ENCODE measurements around the gene BARX2.

The BARX2 gene

DNA sequence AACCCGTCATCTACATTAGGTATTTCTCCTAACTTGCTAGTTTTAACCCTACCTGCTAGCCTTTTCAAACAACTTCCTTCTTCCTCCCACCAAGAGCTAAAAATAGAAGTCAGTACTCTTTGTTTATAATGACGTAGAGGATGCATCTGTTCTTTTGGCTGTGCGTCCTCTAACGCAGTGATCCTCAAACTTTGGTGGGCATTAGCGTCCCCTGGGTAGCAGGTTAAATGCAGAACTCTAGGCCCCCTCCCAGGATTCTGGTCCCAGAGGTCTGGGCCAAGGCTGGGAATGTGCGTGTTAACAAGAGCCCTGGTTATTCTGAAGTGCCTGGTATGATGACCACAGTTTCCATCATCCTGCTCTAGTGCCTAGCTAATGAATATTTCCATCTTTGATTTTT lies 67.6 kb downstream of the BARX2 start:
- H3K36me3 ChIP-seq (ENCODE audit: control insufficient read depth in 1 of 2, insufficient read depth in 2 of 2, low read depth in 1 of 2, low read length in 2 of 2): no peaks in the 10 kb centered on the region
- no peak overlapping the region for H3K4ac ChIP-seq (ENCODE audit: low read depth in 1 of 2, low read length in 2 of 2)
- H3K4me3 ChIP-seq (ENCODE audit: insufficient read depth in 1 of 2, low read depth in 1 of 2, low read length in 2 of 2): no peak overlapping the region
- H3K4me2 ChIP-seq (ENCODE audit: low read length, poor library complexity, severe bottlenecking): no peak overlapping the region
- H2AFZ ChIP-seq (ENCODE audit: low read depth, low read length): no peak overlapping the region
- no peaks in the 10 kb centered on the region for H3K79me1 ChIP-seq (replicated peaks; ENCODE audit: low read length, poor library complexity, severe bottlenecking)
- no peak overlapping the region for H2BK5ac ChIP-seq (ENCODE audit: low read depth, low read length, poor library complexity, severe bottlenecking)
- H3K4me1 ChIP-seq (ENCODE audit: control insufficient read depth, insufficient read depth, low read depth, low read length): no peaks in the 10 kb centered on the region
- no peak overlapping the region for H4K8ac ChIP-seq (ENCODE audit: low read length)
- H3K27me3 ChIP-seq (ENCODE audit: control insufficient read depth in 1 of 2, insufficient read depth in 1 of 2, low read length in 2 of 2): no peaks in the 10 kb centered on the region
- no peak overlapping the region for H4K91ac ChIP-seq (ENCODE audit: low read length)
- H3K9me3 ChIP-seq (ENCODE audit: control insufficient read depth, low read length): peaks cover 4% of the 10 kb centered on the region
- H3K18ac ChIP-seq (ENCODE audit: low read depth in 1 of 2, low read length in 2 of 2): no peak overlapping the region
- H2BK15ac ChIP-seq (ENCODE audit: low read depth, poor library complexity, severe bottlenecking): no peak overlapping the region
- H2BK12ac ChIP-seq (ENCODE audit: low read length in 2 of 2): no peak overlapping the region
- H3K27ac ChIP-seq (ENCODE audit: low read length, poor library complexity, severe bottlenecking): no peak overlapping the region
- H3K23ac ChIP-seq (ENCODE audit: low read length in 2 of 2): no peak overlapping the region
- no peak overlapping the region for H2AK5ac ChIP-seq (ENCODE audit: low read length, severe bottlenecking)
- H3K14ac ChIP-seq (ENCODE audit: low read length in 2 of 2): no peak overlapping the region
- no peak for DNase-seq
- H3K9ac ChIP-seq (ENCODE audit: low read length): no peak overlapping the region
- no peak overlapping the region for H2BK120ac ChIP-seq (ENCODE audit: low read depth, low read length)
- WGBS: 68% methylated on average over 5 of the region's 6 CpGs

GRCh38 chr11:129444274-129444673 lies 68.6 kb downstream of the BARX2 start:
- Histone ChIP-seq H2BK5ac (ENCODE audit: low read depth, low read length, poor library complexity, severe bottlenecking) (no peak overlapping the region), H3K27me3 (ENCODE audit: control insufficient read depth in 1 of 2, insufficient read depth in 1 of 2, low read length in 2 of 2) (no peaks in the 10 kb centered on the region), H4K8ac (ENCODE audit: low read length) (no peak overlapping the region), H2BK15ac (ENCODE audit: low read depth, poor library complexity, severe bottlenecking) (no peak overlapping the region), H3K23ac (ENCODE audit: low read length in 2 of 2) (no peak overlapping the region), H3K14ac (ENCODE audit: low read length in 2 of 2) (no peak overlapping the region), H3K4ac (ENCODE audit: low read depth in 1 of 2, low read length in 2 of 2) (no peak overlapping the region), H2AFZ (ENCODE audit: low read depth, low read length) (no peak overlapping the region), H3K27ac (ENCODE audit: low read length, poor library complexity, severe bottlenecking) (no peak overlapping the region), H3K79me1 (replicated peaks; ENCODE audit: low read length, poor library complexity, severe bottlenecking) (no peaks in the 10 kb centered on the region), H2BK12ac (ENCODE audit: low read length in 2 of 2) (no peak overlapping the region), H2AK5ac (ENCODE audit: low read length, severe bottlenecking) (no peak overlapping the region), H3K9me3 (ENCODE audit: control insufficient read depth, low read length) (peaks cover 10% of the 10 kb centered on the region), H3K36me3 (ENCODE audit: control insufficient read depth in 1 of 2, insufficient read depth in 2 of 2, low read depth in 1 of 2, low read length in 2 of 2) (no peaks in the 10 kb centered on the region), H3K4me3 (ENCODE audit: insufficient read depth in 1 of 2, low read depth in 1 of 2, low read length in 2 of 2) (no peak overlapping the region), H3K18ac (ENCODE audit: low read depth in 1 of 2, low read length in 2 of 2) (no peak overlapping the region), H2BK120ac (ENCODE audit: low read depth, low read length) (no peak overlapping the region), H3K4me2 (ENCODE audit: low read length, poor library complexity, severe bottlenecking) (no peak overlapping the region), H3K9ac (ENCODE audit: low read length) (no peak overlapping the region), H4K91ac (ENCODE audit: low read length) (no peak overlapping the region), H3K4me1 (ENCODE audit: control insufficient read depth, insufficient read depth, low read depth, low read length) (no peaks in the 10 kb centered on the region)
- 67% methylated on average over 5 of the region's 5 CpGs for WGBS
- DNase-seq: no peak

DNA sequence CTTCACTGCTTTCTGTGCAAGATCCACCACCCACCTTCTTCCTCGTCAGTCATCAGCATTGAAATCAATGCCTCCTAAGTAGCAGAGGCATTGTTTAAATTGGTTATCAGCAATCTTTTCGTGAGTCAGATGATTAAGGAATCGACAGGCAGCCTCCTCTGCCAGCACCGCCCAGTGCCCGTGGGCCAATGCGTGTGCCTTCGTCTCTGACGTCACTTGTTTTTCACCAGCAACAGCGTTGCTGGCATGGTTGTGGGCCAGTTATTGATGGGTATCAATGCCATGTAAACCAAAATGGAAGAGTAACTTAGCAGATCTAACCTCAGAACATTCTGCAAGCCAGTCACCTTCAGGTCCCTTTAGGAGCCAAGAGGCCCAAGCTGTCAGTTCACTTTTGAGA lies 69.6 kb downstream of the BARX2 start:
- no peaks in the 10 kb centered on the region for H3K79me1 ChIP-seq (replicated peaks; ENCODE audit: low read length, poor library complexity, severe bottlenecking)
- H4K91ac ChIP-seq (ENCODE audit: low read length): no peak overlapping the region
- 89% methylated on average over 9 of the region's 9 CpGs for WGBS

GRCh38 chr11:129446572-129446971 lies 70.9 kb downstream of the BARX2 start:
- Histone ChIP-seq H2BK15ac (ENCODE audit: low read depth, poor library complexity, severe bottlenecking) (no peak overlapping the region), H2BK120ac (ENCODE audit: low read depth, low read length) (no peak overlapping the region), H3K18ac (ENCODE audit: low read depth in 1 of 2, low read length in 2 of 2) (no peak overlapping the region), H3K4me1 (ENCODE audit: control insufficient read depth, insufficient read depth, low read depth, low read length) (no peaks in the 10 kb centered on the region), H4K91ac (ENCODE audit: low read length) (no peak overlapping the region), H3K27ac (ENCODE audit: low read length, poor library complexity, severe bottlenecking) (no peak overlapping the region), H3K9ac (ENCODE audit: low read length) (no peak overlapping the region), H3K4me2 (ENCODE audit: low read length, poor library complexity, severe bottlenecking) (no peak overlapping the region), H3K23ac (ENCODE audit: low read length in 2 of 2) (no peak overlapping the region), H3K4me3 (ENCODE audit: insufficient read depth in 1 of 2, low read depth in 1 of 2, low read length in 2 of 2) (no peak overlapping the region), H2BK12ac (ENCODE audit: low read length in 2 of 2) (no peak overlapping the region), H4K8ac (ENCODE audit: low read length) (no peak overlapping the region), H3K14ac (ENCODE audit: low read length in 2 of 2) (no peak overlapping the region), H3K36me3 (ENCODE audit: control insufficient read depth in 1 of 2, insufficient read depth in 2 of 2, low read depth in 1 of 2, low read length in 2 of 2) (no peaks in the 10 kb centered on the region), H3K9me3 (ENCODE audit: control insufficient read depth, low read length) (peaks cover 10% of the 10 kb centered on the region), H2AFZ (ENCODE audit: low read depth, low read length) (no peak overlapping the region), H3K27me3 (ENCODE audit: control insufficient read depth in 1 of 2, insufficient read depth in 1 of 2, low read length in 2 of 2) (no peaks in the 10 kb centered on the region), H2AK5ac (ENCODE audit: low read length, severe bottlenecking) (no peak overlapping the region), H3K4ac (ENCODE audit: low read depth in 1 of 2, low read length in 2 of 2) (no peak overlapping the region), H2BK5ac (ENCODE audit: low read depth, low read length, poor library complexity, severe bottlenecking) (no peak overlapping the region), H3K79me1 (replicated peaks; ENCODE audit: low read length, poor library complexity, severe bottlenecking) (no peaks in the 10 kb centered on the region)
- WGBS: 76% methylated on average over 3 of the region's 3 CpGs
- DNase-seq: no peak

More for the DNA sequence above, 69.6 kb downstream of the BARX2 start:
- no peaks in the 10 kb centered on the region for H3K4me1 ChIP-seq (ENCODE audit: control insufficient read depth, insufficient read depth, low read depth, low read length)
- no peak overlapping the region for H2BK15ac ChIP-seq (ENCODE audit: low read depth, poor library complexity, severe bottlenecking)
- H3K9ac ChIP-seq (ENCODE audit: low read length): no peak overlapping the region
- no peak overlapping the region for H3K27ac ChIP-seq (ENCODE audit: low read length, poor library complexity, severe bottlenecking)
- no peak overlapping the region for H2BK120ac ChIP-seq (ENCODE audit: low read depth, low read length)
- no peak overlapping the region for H3K4me2 ChIP-seq (ENCODE audit: low read length, poor library complexity, severe bottlenecking)
- H2AK5ac ChIP-seq (ENCODE audit: low read length, severe bottlenecking): no peak overlapping the region
- DNase-seq: no peak
- peaks cover 10% of the 10 kb centered on the region for H3K9me3 ChIP-seq (ENCODE audit: control insufficient read depth, low read length)
- H2BK12ac ChIP-seq (ENCODE audit: low read length in 2 of 2): no peak overlapping the region
- H3K27me3 ChIP-seq (ENCODE audit: control insufficient read depth in 1 of 2, insufficient read depth in 1 of 2, low read length in 2 of 2): no peaks in the 10 kb centered on the region
- no peak overlapping the region for H4K8ac ChIP-seq (ENCODE audit: low read length)
- H3K4me3 ChIP-seq (ENCODE audit: insufficient read depth in 1 of 2, low read depth in 1 of 2, low read length in 2 of 2): no peak overlapping the region
- H3K23ac ChIP-seq (ENCODE audit: low read length in 2 of 2): no peak overlapping the region
- H3K14ac ChIP-seq (ENCODE audit: low read length in 2 of 2): no peak overlapping the region
- H3K4ac ChIP-seq (ENCODE audit: low read depth in 1 of 2, low read length in 2 of 2): no peak overlapping the region
- no peak overlapping the region for H2BK5ac ChIP-seq (ENCODE audit: low read depth, low read length, poor library complexity, severe bottlenecking)
- no peaks in the 10 kb centered on the region for H3K36me3 ChIP-seq (ENCODE audit: control insufficient read depth in 1 of 2, insufficient read depth in 2 of 2, low read depth in 1 of 2, low read length in 2 of 2)
- no peak overlapping the region for H3K18ac ChIP-seq (ENCODE audit: low read depth in 1 of 2, low read length in 2 of 2)
- H2AFZ ChIP-seq (ENCODE audit: low read depth, low read length): no peak overlapping the region

All from mesenchymal stem cell (in vitro differentiated cells and primary cell).